Suppressor macrophage treated with lipopolysaccharide for 4 hours (primary cell): ENCODE data around the gene GRAMD1B.
A peak's percentile ranks its signal among the peaks of the same experiment; 100 is the strongest.
"Not testable (repeated sequence)": the region's sequence is repeated elsewhere in the genome, so short reads cannot be mapped to it uniquely, and the experiment has no call there.

Experiments
- DNase-seq: peaks from one replicate; pipeline ENCODE4 v3.0.0-alpha.2; 2020

The GRAMD1B gene

GRCh38 chr11:123448823-123449222, 18.8 kb downstream of the GRAMD1B start:
- no peak for DNase-seq

- DNase-seq: no peak
These were observed 19.4 kb downstream of the GRAMD1B start for GRCh38 chr11:123449436-123449835.

DNA sequence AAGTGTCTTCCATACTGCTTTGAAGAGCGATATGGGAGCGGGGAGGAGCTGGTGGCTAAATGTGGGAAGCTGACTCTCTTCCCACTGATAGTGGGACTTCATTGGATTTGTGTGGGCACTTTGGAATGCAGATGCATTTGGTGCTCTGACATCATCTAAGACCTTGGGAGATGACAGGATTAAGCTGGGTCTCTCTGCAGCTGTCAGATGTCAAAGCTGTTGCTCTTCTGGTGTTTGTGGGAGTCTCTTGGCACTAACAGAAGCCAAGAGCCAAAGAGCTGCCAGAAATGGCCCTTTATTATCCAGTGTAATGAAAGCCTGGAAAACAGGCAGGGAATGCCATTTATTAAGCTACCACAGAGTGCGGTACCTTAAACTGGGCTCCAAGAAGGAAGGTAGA, 20.6 kb downstream of the GRAMD1B start:
- DNase-seq: no peak

GRCh38 chr11:123451183-123451781, 21.2 kb downstream of the GRAMD1B start:
- no peak for DNase-seq

DNA sequence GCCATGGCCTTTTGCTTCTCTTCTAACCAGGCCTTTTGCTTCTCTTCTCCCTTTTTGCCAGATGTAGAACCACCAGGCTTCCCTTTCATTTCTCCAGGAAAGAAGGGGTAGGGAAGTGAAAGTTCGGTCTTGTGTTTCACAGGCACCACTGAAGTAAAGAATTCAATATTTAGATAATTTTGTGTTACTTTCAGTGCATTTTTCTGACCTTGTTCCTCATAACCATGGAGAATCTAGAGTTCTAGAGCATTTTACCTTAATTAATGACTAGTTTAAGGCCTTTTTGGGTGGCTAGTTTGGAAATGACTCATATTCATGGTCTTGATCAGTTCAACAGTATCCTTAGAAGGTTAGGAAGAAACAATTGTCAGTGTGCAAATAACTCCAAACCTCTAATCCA, 22.7 kb downstream of the GRAMD1B start:
- peak; percentile 79 for DNase-seq

GRCh38 chr11:123454060-123454651, 24.1 kb downstream of the GRAMD1B start:
- DNase-seq: peak; percentile 43

DNA sequence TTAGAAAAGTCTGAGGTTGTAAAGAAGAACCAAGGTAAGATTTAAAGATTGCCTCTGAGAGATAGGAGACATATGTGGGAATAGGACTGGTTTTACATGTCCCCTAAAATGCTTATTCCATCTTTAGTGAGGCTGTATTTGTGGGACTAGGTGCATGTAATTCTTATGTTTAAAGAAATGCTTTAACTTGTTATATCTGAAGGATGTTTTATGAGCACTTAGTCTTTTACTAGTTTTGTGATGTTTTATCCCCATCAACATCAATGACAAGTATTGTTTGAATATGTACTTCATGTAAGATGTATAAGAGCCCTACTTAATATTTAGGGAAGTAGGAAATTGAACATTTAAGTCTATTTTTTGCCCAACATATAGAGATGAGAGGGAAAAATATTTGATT, 24.7 kb downstream of the GRAMD1B start:
- DNase-seq: no peak

- not testable (repeated sequence) for DNase-seq
These were observed 26.4 kb downstream of the GRAMD1B start for GRCh38 chr11:123456448-123456847.

GRCh38 chr11:123457187-123457770, 27.2 kb downstream of the GRAMD1B start:
- DNase-seq: peak; percentile 90

GRCh38 chr11:123458501-123458900, 28.4 kb downstream of the GRAMD1B start:
- DNase-seq: no peak

- no peak for DNase-seq
These were observed 30.1 kb downstream of the GRAMD1B start for GRCh38 chr11:123460012-123460700.

- DNase-seq: no peak
These were observed 31.1 kb downstream of the GRAMD1B start for GRCh38 chr11:123461164-123461563.

DNA sequence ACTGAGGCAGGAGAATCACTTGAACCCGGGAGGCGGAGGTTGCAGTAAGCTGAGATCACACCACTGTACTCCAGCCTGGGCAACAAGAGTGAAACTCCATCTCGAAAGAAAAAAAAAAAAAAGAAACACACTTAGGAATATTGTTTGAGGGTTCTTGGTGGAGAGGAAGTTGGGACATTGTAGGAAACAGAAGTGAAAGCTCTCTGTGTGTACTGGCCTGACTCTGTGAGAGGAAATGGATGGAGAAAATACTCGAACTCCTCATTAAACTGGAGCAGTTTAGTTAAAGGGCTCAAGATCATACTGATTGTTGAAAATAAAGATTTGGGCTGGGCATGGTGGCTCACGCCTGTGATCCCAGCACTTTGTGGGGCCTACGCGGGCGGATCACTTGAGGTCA, 35.6 kb downstream of the GRAMD1B start:
- DNase-seq: peak; percentile 82

GRCh38 chr11:123466172-123466571, 36.1 kb downstream of the GRAMD1B start:
- DNase-seq: not testable (repeated sequence)

DNA sequence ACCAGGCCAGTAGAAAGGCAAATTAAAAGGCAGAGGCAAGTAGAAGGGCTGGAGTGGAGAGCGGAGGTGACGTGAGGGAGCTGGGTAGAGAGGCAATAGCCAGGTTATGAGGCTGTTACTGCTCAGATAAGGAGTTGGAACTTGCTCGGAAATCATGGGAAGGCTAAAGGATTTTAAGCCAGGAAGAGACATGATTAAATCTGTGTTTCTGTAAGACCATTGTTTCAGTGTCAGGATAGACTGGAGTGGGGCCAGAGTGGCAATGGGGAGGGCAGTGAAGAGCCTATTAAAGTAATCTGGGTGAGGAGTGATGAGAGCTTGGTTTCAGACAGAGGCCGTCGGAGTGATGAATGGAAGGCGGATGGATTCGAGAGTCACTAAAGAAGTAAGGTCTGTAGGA, 39.0 kb downstream of the GRAMD1B start:
- DNase-seq: no peak

DNA sequence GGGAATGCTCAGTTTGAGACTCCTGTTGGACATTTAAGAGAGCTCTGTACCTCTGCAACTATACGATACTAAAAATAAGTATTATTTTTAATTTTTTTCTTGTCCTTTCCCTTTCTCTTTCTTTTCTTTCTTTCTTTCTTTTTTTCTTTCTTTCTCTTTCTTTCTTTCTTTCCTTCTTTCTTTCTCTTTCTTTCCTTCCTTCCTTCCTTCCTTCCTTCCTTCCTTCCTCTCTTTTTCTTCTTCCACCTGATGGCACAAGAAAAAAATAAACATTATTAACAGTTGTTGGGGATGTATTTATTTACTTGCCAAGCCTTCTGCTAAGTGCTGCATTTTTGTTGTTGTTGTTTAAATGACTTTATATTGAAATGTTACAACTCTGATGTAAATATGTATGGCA, 39.5 kb downstream of the GRAMD1B start:
- no peak for DNase-seq

DNA sequence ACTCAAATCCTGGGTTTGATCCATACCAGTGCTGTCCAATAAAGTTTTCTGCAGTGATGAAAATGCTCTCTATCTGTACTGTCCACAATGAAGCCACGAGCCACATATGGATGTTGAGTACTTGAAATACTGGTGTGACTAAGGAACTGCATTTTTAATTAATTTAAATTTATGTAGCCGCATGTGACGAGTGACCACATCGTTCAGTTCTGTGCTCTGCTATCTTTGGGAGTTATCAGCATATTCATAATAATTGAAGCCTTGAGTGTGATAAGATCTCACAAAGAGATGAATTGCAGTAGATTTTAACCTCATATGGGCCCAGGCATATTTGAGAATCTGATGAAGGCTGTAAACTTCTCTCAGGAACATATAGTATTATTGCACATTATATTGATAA, 40.8 kb downstream of the GRAMD1B start:
- DNase-seq: no peak

GRCh38 chr11:123472236-123472935, 42.3 kb downstream of the GRAMD1B start:
- DNase-seq: no peak

- peak; percentile 83 for DNase-seq
These were observed 44.0 kb downstream of the GRAMD1B start for GRCh38 chr11:123473941-123474677.

DNA sequence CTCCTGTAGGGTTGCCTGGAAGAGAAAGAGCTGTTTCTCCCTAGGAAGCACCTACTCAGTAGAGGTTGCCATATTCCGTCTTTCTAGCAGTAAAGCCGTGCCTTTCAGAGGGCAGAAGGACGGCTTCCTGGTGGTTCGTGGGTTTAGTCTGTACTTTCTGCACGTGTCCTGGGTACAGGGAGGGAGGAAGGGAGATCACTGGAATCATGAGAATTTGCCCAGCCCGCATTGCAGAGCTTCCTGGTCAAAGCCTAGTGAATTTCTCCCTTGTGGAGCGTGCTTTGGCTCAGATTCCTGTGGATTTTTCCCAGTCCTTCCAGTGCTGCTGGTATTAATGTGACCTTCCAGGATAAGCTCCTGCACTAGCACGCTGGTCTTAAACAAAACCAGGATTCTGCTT, 44.9 kb downstream of the GRAMD1B start:
- DNase-seq: no peak

DNA sequence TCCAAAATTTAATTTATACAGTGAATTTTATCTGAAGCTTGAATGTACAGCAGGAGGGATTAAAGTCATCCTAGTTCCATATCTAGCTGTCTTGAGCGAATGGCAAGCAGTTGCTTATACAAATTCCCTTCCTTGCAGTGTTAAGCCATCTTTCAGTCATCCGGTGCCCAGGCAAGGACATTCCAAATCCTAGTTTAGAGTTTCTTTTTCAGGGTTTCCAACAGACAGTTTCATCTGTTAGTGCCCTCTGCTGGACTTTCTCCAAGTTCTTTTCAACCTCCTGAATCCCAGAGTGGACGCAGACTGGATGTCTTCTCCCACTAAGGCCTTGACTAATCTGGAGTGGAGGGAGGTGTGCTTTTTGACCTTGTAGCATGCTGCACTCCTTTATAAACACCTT, 45.4 kb downstream of the GRAMD1B start:
- peak; percentile 64 for DNase-seq

DNA sequence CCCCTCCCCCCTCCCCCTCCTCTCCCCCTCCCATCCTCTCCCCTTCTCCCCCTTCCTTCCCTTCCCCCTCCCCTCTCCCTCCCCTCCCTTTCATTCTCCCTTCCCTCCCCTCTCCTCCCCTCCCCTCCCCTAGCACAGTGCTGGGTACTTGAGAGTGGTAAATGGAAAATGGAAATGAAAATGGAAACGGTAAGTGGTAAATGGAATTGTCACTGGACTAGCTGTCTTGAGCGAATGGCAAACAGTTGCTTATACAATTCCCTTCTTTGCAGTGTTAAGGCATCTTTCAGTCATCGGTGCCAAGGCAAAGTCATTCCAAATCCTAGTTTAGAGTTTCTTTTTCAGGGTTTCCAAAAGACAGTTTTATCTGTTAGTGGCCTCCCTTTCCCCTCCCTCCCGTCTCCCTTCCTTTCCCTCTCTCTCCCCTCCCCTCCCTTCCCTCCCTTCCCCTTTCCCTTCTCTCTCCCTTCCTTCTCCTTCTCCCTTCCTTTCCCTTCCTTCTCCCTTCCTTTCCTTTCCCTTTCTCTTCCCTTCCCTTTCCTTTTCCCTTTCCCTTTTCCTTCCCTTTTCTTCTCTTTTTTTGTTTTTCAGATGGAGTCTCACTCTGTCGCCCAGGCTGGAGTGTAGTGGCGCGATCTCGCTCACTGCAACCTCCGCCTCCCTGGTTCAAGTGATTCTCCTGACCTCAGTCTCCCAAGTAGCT, 47.3 kb downstream of the GRAMD1B start:
- no peak for DNase-seq
